Adrenal gland (tissue), 5 donors: ENCODE results near the gene ZFR.

ENCODE experiments used
- CTCF ChIP-seq, 6 experiments: fragments of 450-650 bp in 4 of 6; fragments of 200-600 bp in 2 of 6; sonication (generic) in 1 of 6; IDR thresholded peaks; 1 replicate in 5 of 6; 2 replicates in 1 of 6; pipeline versions ENCODE4 v1.5.1 to v1.8.0; 2016 to 2021; ENCODE audit warnings: antibody characterized with exemption in 6 of 6, mild to moderate bottlenecking in 2 of 6, moderate library complexity in 1 of 6
- POLR2A ChIP-seq, 2 donors: fragments of 450-650 bp; IDR thresholded peaks; one replicate each; pipeline ENCODE4 v1.6.1; 2017; ENCODE audit warnings: antibody characterized with exemption in 2 of 2, mild to moderate bottlenecking in 2 of 2, moderate library complexity in 1 of 2
- donor health status: DM: no; HTN: no; CAD: no.

- no peak for TF ChIP-seq CTCF (IDR thresholded peaks at IDR 0.05)
- TF ChIP-seq POLR2A (IDR thresholded peaks at IDR 0.05): no peak
Observed at GRCh38 chr5:32465076-32465475, 20.5 kb upstream of the ZFR start.
